Pancreas (tissue), 10 donors: ENCODE data around the gene RPP25L. TPM values are rescaled to one million over a fixed set of nuclear protein-coding genes. Genes with fewer than 3 reads are reported as not detected.
A peak's percentile ranks its signal among the peaks of the same experiment; 100 is the strongest.

Experiments
- ATAC-seq, 4 donors: fragments of 200-7000 bp; cut with Tn5 transposase; one replicate each; pipeline versions ENCODE4 v1.8.0 to v1.9.1; 2020; ENCODE audit warnings: mild to moderate bottlenecking in 4 of 4, moderate library complexity in 4 of 4
- DNase-seq, 6 donors: peaks; one replicate each; pipeline ENCODE4 v3.0.0-alpha.2; 2020
- FAIRE-seq: peaks from 2 replicates; lab custom pipeline; 2012; peaks lifted over from hg19 to GRCh38; lab: Jason Lieb, UNC
- H3K27ac ChIP-seq, 4 donors: fragments of 200-600 bp; sonication (generic); 1 replicate in 3 of 4; 2 replicates in 1 of 4; pipeline versions ENCODE4 v1.5.0 to v1.8.0; 2020
- H3K27me3 ChIP-seq, 4 donors: fragments of 200-600 bp; one replicate each; pipeline ENCODE4 v1.8.0; 2021
- H3K36me3 ChIP-seq, 3 donors: fragments of 200-600 bp; sonication (generic) in 1 of 3; one replicate each; pipeline versions ENCODE4 v1.5.0 to v1.8.0; 2020 to 2021
- H3K4me1 ChIP-seq, 3 donors: fragments of 200-600 bp; one replicate each; pipeline ENCODE4 v1.8.0; 2021
- H3K4me3 ChIP-seq, 4 donors: fragments of 200-600 bp; sonication (generic) in 2 of 4; one replicate each; pipeline versions ENCODE4 v1.5.0 to v1.8.0; 2020 to 2021
- H3K9me3 ChIP-seq, 4 donors: fragments of 200-600 bp; one replicate each; pipeline ENCODE4 v1.8.0; 2021
- CTCF ChIP-seq, 4 donors: fragments of 200-600 bp; sonication (generic) in 3 of 4; IDR thresholded peaks; one replicate each; pipeline versions ENCODE4 v1.5.0 to v1.8.0; 2021; ENCODE audit warnings: antibody characterized with exemption in 4 of 4
- WGBS, 2 donors: extraction: QIAGEN DNeasy Blood & Tissue Kit; methylation state at CpG; one replicate each; pipeline ENCODE4 v1.1.7; 2013; 5-methylcytosine and 5-hydroxymethylcytosine counted together
- intact Hi-C, 3 donors: fragments of 100-400 bp; cut with DNase I; formaldehyde crosslinking; loops; one replicate each; pipeline versions ENCODE4 v1.11.1 to v1.14.2; 2022
- polyA plus RNA-seq, 2 donors: library from polyadenylated mRNA; stranded (reverse); fragments of 200-250 nt; gene quantifications; one replicate each; pipeline ENCODE4 v1.2.3, GENCODE V29; 2013
- total RNA-seq, 6 donors: library from RNA; stranded (reverse); fragmentation: NEBNext Ultra II Directional in 4 of 6; extraction: Animal tissue kit (Norgen Biotek cat#: 25700) in 4 of 6; gene quantifications; one replicate each; pipeline versions ENCODE4 v1.2.1 to v1.2.4, GENCODE V29; 2021 to 2023
- donor health status: healthy with polysubstance abuse.
- donor health status: DM: no; HTN: no; CAD: no; lungs with moderate emphysema.
- donor health status: DM: no; HTN: no; CAD: no.
- donor health status: control.
- donor health status: control.
- donor health status: Bipolar disorder and iron deficiency.
- donor health status: DM: yes; HTN: yes; CAD: no.
- donor health status: DM: no; HTN: no; CAD: no.
- donor health status: DM: no; HTN: no; CAD: no.
- donor health status: DM: yes; HTN: yes; CAD: no.

Gene RPP25L
- total and polyA plus RNA-seq, 8 donors: 7.6 to 19.8 (median 12.4) TPM

DNA sequence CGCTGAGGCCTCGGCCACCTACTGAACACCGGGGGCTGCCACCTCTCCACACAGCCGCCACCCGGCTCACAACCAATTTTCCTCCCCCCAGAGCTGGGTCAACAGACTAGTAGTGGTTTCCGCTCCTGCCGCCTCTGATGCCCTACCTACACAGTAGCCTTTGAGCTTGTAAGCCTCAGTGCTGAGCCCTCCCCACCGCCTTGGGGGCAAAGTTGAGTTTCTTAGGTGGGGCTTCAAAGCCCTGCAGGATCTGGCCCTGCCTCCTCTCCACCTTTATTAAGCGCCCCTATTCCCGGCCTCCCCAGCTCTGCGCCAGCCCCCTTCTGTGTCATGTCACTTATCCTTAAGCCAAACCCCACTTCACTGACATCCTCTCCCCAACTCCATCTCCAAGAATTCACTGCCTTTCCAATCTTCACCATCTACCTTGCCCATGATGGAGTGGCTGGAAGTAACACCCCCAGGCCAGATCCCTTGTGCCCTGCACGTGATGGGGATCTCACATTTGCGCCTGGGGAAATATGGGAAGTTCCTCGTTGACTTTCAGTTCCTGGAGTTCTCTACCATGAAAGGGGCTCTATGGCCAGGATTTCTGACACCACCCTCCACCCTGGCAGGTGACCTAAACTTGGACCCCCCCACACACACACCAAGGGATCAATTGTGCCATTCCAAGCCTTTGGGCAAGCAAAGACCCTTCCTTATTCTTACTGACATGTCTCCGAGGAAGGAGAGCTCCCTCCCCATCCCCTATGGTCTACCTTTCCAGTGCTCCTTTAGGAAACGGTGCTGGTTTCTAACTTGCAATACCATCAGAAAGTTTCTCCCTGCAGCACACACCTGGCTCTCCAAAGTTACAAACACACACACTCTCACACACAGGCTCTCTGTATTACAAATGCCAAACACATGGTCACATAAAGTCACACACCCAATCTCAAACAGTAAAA is 19.7 kb downstream of the RPP25L start:
- H3K9me3 ChIP-seq: no peaks in the 10 kb centered on the region
- H3K4me3 ChIP-seq: no peak overlapping the region
- H3K27me3 ChIP-seq: peaks cover 0 to 18% (median 4%) of the 10 kb centered on the region in 4 donors
- peaks cover 0 to 3% (median 0%) of the 10 kb centered on the region in 3 donors for H3K4me1 ChIP-seq
- H3K27ac ChIP-seq: no peak overlapping the region
- 30 to 35% methylated on average over 16 of the region's 16 CpGs for WGBS, 2 donors
- peak in 1 of 4 donors; percentile 9 for TF ChIP-seq CTCF (IDR thresholded peaks at IDR 0.05)
- no peaks in the 10 kb centered on the region for H3K36me3 ChIP-seq
- ATAC-seq (no peak), FAIRE-seq (no peak), DNase-seq (no peak)
- intact Hi-C loops: loop anchor here in 2 of 3 donors (5.0 to 10.0 kb wide), 4 partner anchors 40 to 187 kb away; no protein-coding TSS in a partner anchor

- Histone ChIP-seq H3K4me1 (peaks cover 0 to 3% (median 0%) of the 10 kb centered on the region in 3 donors), H3K27me3 (peaks cover 0 to 18% (median 4%) of the 10 kb centered on the region in 4 donors), H3K36me3 (no peaks in the 10 kb centered on the region), H3K27ac (no peak overlapping the region), H3K9me3 (no peaks in the 10 kb centered on the region), H3K4me3 (peak overlapping the region in 3 of 4 donors; percentile 5 to 33 (median 18))
- peak; percentile 90 to 97 (median 94) for ATAC-seq
- intact Hi-C loops: loop anchor here in 2 of 3 donors (5.0 to 10.0 kb wide), 4 partner anchors 39 to 187 kb away; no protein-coding TSS in a partner anchor
- peak; percentile 70 to 98 (median 86) for DNase-seq
- WGBS, 2 donors: 4 to 7% methylated on average over 53 to 60 of the region's 60 CpGs
- peak; percentile 78 to 92 (median 88) for TF ChIP-seq CTCF (IDR thresholded peaks at IDR 0.05)
- FAIRE-seq: no peak
Observed at GRCh38 chr9:34591248-34591916, 20.5 kb downstream of the RPP25L start.

DNA sequence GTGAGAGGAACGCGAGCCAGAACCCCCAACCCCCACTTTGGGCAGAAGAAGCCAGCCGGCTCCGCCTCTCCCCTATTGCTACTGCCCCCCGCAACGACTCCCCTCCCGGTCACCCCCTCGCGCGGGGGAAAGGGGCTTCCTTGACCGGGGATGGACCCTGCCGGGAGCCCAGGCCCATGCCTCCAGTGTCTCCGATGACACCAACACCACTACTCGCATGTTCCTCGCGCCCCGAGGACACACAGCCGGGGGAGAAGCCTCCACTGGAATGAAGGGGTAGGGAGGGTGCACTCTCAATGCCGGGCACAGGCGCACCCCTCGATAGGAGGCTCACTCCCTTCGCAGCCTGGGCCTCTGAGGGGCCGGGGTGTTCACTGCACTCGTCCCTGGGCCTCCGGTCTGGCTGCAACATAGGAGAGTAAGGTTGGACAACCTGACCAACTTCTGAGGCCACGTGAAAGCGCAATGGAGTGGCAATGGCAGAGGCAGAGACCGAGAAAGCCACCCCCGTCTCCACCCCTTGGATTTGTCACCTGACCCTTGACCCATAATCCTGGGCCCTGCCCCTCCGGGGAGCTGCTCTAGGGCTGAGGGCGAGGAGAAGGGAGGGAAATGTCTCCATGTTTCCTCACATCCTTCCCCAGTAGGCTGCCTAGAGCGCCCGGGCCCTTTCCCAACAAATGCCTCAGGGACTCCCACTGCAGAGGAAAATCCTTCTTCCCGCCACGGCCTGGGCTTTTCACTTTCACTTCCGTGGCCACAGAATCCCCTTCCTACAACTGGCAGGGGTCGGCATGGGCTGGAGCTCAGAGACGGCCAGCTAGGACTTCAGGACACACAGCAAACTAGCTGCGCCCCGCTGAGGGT is 21.3 kb downstream of the RPP25L start:
- DNase-seq: peak in 1 of 6 donors; percentile 71
- peak; percentile 16 to 45 (median 24) for ATAC-seq
- TF ChIP-seq CTCF (IDR thresholded peaks at IDR 0.05): no peak
- H3K27me3 ChIP-seq: peaks cover 0 to 21% (median 4%) of the 10 kb centered on the region in 4 donors
- H3K4me3 ChIP-seq: peak overlapping the region in 3 of 4 donors; percentile 5 to 38 (median 18)
- WGBS, 2 donors: 24 to 26% methylated on average over 39 to 40 of the region's 40 CpGs
- no peaks in the 10 kb centered on the region for H3K9me3 ChIP-seq
- peaks cover 0 to 3% (median 0%) of the 10 kb centered on the region in 3 donors for H3K4me1 ChIP-seq
- no peak overlapping the region for H3K27ac ChIP-seq
- FAIRE-seq: no peak
- intact Hi-C loops: loop anchor here in 2 of 3 donors (5.0 to 10.0 kb wide), 4 partner anchors 38 to 186 kb away; no protein-coding TSS in a partner anchor
- H3K36me3 ChIP-seq: no peaks in the 10 kb centered on the region

DNA sequence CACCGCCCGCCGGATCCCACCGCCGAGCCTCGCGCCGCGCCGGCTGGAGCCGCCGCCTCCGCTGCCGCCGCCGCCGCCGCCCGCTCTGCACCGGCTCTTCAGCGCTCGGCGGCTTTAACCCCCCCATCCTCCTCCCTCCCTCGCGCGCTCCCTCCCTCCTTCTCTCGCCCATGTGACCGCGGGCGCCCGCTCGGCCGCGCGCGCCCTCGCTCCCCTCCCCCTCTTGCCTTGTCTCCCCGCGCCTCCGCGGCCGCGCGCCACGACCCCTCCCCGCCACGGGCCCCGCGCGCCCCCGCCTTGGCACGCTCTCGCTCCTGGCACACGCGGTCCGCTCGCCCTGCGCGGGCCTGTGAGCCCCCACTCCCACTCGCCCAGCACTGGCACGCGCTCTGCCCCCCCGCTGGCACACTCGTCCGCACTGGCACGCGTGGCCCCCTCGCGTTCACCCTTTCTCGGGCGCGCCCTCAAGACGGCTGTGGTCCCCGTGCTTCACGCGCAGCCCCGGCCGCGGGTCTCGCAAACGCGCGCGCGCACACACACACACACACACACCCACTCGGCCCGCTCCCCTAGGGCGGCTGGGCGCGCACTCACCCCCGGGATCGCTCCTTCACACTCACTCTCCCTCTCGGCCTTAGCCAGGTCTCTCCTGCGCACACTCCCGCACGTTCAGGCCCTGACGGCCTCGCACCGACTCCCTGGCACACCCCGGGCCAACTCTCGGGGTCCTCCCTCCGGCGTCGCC is 22.1 kb downstream of the RPP25L start, which contains the start of gene CNTFR:
Gene CNTFR, minus strand, starts transcription at position 89 of the 745 bp plus-strand sequence. CDS start 20,743 bp downstream, outside the sequence.
- peaks cover 0 to 25% (median 4%) of the 10 kb centered on the region in 4 donors for H3K27me3 ChIP-seq
- intact Hi-C loops: loop anchor here in 2 of 3 donors (5.0 to 10.0 kb wide), 4 partner anchors 38 to 185 kb away; no protein-coding TSS in a partner anchor
- DNase-seq: no peak
- H3K4me1 ChIP-seq: peaks cover 0 to 3% (median 0%) of the 10 kb centered on the region in 3 donors
- WGBS, 2 donors: 2% methylated on average over 53 to 104 of the region's 104 CpGs
- no peaks in the 10 kb centered on the region for H3K36me3 ChIP-seq
- no peak within 1 kb of the TSS for H3K27ac ChIP-seq
- no peaks in the 10 kb centered on the region for H3K9me3 ChIP-seq
- H3K4me3 ChIP-seq: peak within 1 kb of the TSS in 3 of 4 donors; percentile 10 to 38 (median 31)
- peak in 2 of 4 donors; percentile 27 to 28 for ATAC-seq
- no peak for FAIRE-seq
- TF ChIP-seq CTCF (IDR thresholded peaks at IDR 0.05): no peak
